ENCODE results near the gene CORO1C.

The CORO1C gene

DNA sequence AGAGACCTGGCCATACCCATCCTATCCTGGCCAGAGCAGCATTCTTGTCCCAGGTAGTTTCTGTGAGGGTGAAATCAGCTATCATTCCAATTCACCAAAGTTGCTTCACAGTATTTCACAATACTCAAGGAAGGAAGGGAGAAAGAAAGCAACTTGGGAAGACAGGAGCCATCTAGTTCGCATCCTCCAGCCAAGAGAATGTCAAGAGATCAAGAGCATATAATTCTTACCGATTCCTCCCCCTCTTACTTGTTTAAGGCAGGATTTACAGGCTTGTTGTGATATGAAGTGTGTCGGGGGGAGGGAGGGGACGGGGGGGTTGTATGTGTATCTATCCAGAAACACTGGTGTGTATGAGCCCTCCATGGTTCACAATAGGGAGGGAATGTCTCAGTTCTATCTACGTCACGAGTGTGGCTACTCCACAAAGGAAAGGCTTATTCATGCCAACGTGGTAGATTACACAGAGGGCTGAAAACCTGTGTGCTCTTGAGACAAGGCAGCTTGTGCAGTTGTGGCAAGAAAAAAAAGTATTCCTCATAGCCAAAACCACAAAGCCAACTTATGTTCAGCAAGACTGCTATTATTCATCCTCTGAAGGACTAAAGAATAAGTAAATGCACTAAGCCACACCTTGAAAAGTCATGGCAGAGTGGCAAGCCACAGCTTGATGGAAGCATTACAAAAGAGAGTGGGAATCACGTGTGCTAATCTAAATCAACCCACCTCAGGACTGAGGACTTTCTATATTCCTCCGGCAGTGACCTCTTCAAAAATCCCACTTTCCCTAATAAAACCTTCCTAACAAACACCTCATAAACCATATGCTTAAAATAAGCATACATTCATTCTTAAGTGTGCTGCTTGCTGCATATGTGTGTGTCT lies 35.0 kb downstream of the CORO1C start:
- DNase-seq, result no peak

DNA sequence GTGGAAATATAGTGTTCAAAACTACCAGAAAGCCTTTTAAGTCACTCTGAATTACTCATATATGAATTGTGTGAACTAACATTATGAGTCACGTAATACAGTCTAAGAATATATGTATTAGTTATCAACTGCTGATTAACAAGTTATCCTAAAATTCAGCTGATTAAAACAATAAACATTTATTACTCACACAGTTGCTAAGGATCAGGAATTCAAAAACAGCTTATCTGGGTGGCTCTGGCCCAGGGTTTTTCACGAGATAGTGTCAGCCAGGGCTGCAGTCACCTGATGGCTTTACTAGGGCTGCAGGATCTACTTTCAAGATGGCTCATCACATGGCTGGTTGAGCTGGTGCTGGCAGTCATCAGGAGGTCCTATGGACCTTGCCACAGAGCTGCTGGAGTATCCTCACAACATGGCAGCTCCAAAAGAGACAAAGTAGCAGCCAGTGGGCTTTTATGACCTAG lies 36.5 kb downstream of the CORO1C start:
- DNase-seq, result no peak

DNA sequence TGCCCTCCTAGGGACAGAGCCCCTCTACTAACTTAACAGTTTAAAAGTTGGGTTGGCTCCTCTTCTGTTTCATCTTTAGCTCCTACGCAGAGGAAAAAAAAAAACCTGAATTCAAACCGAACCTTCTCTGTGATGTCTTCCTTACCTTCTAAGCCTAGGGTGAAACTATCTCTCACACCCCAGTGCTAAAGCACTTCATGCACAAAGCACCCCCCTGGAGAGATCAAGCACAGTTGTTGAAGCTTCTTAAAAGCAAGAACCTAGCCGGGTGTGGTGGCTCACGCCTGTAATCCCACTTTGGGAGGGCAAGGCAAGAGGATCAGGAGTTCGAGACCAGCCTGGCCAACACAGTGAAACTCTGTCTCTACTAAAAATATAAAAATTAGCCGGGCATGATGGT lies 37.6 kb downstream of the CORO1C start:
- DNase-seq, result no peak

DNA sequence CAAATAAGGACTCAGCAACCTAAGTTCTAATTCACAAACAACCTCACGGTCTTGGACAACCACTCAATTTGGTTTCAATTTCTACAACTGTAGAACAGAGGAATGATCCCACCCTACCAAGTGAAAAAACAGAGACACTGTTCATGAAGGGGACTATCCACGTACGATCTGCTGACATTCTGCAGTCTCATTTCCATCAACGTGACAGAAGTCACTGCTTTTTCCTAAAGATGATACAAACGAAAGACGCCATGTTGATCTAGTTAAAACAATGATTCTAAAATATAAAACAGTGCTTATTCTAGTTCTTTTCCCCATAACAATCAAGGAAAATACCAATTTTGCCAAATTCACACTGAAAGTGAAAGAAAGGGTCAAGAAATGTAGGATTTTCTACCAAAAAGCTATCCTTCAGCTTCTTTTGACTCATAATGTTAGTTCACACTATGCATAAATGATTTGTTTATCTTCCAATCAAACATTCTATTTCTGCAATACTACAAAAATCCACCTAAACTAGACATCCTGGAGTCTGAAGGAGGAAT lies 38.1 kb downstream of the CORO1C start:
- no peak for DNase-seq

DNA sequence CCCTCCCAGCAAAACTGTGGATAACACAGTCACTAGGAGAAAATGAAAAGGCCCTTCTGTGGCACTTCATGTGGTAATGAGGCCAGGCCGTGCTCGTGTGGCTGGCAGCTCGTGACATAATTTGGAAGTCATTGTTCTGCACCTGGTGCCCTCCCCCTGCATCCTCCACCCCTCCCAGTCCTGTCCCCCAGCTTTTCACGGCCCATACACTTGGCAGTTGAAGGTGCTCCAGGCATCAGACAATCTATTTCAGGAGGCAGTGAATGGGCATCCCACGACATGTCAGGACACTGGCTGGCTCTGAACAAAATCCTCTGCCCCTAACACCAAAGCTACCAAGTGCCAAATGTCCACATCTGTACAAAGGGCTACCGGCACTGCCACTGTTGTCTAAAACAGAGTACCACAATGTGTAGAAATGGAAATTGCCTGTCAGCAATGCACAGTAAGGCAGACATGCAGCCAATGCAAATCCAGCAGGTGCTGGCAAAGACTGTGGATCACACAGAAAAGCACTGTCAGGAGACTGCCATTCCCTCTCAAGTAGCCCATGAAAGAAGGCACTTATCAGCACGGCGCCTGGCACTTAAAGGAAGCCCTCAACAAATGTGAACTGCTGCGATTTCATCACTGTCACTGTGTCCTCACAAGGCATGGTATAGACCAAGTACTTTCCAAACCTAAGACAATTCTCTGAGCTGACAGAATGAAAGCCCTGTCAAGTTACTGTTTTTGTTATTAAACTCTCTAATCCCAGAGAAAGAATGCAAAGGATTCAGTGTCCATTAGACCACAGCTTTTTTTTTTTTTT lies 39.1 kb downstream of the CORO1C start:
- DNase-seq, result no peak

DNA sequence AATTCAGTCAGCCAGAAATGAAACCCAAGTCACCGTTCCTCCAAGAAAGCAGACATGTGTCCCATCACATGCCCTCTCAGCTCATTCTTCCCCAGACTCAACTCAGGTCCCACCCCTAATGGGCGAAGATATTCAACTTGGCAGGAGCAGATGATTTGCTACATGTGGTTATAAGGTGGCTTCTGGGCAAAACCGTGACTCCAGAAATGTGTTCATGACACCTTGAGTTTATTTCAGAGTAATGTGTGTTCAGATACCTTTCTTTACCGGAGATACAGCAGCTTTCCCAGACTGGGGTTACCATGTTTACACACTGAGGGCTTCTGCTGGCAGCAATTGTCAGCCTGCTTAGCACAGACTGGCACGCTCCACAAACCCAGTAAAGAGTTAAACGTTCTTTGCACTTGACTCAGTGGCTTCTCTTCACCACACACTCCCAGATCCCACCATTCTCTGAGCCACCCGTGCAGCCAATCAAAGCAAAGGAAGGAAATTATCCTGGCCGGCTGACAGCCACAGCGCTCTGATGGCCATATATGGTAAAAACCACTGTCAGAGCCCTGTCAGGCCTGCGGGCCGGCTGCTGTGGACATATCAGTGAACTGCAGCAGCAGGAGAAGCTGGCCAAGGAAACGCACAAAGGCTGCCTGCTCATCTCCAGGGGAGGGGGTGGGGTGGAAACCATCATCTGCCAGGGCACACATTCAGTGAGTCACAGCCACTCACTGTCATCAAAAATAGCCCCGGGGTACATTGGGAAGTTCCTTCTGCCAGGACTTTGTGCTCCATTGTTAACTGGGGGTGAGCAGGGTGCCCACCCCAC lies 39.9 kb downstream of the CORO1C start:
- DNase-seq, result no peak

DNA sequence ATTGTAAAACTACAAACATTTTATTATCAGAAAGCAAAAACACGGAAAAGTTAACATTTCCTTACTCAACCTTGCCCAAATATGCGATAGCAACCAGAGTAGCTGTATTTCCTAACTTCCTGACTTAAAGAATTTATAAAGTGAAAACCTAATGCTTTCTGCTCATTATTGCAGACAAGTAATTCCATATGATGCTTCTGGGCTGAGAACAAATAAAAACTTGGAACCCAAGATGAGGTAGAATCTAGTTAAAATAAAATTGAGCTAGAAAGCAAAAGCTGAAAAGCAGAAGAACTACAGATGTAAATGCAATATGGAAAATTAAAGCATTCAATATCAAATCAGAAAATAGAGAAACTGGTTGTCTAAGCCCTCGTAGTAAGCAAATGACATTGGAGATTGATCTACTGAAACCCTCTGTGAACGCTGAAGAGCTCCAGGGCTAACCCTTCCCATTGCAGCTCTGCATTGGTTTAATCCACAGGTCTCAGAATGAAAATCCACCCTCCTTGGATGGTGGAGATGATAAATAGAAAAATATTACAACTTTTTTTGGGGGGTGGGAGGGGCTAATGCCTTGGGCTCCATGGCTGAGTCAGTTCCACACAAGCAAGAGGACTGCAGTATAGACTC lies 40.7 kb downstream of the CORO1C start:
- DNase-seq, result no peak

DNA sequence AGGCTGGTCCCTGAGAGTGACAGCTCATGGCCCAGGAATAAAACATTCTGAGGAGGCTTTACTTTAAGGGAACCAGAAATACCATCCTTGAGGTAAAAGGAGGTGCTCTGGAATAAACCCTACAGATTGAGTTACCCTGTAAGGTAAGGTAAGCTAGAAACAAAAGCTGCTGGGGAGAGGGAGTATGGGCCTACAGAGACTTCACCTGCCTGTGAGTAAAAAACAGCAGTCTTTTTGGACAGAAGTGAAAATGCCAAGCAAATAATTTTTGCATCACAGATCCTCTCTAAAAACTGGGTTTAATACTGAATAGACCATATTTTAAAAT lies 41.2 kb downstream of the CORO1C start:
- DNase-seq, result no peak

DNA sequence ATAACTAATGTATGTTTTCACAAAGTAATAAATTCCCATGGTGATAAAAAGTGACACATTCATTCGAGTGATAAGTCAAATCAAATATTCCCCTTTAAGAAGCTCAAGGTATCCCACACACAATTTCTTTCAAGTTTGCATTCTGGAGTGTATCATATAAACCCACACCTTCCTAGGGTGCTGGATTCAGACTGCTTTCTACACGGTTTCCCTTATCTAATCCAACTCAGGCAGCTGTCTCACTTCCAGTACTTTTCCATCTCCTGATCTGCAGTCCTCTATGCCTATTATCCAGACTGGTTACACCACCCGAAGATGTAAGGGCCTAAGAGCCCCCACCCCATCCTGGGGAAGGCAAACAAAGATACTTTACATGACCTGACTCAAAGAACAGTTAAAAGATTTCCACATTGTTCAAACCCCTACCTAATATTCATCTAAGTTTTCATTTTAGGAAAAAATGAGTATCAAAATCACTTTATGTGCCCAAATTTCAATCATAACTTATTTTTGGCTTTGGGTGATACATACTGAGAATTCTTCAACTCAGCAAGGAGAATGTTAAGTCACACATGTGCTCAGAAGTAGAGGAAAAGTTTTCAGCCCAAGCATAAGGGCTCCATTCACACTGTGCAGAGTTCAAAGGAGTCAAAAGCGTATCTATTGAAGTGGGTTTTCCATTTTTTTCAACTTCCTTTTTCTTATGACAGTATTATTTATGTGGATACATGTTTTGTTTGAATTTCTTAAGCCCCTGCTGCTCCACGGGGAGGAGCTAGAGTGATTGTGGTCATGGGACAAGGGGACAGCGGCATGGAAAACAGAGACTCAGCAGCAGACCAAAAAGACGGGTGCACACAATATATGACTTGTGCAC lies 41.8 kb downstream of the CORO1C start:
- DNase-seq, result no peak

DNA sequence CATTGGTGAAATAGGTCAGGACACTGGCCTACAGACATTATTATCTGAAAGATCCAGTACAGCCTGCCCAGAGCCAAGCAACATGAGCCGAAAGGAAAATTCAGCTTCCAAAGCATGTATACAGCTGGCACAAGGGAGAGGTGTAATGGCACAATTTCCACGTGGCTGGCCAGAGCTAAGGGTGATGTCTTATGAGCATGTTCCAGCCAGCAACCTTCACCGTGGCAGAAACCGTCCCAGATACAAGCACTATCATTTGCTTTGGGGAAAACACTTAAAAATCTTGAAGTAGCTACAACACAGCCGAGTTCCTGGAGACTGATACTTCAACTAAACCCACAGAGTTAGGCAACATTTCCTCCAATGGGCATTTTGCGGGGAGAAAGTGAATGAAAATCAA lies 44.5 kb downstream of the CORO1C start:
- DNase-seq, result no peak

DNA sequence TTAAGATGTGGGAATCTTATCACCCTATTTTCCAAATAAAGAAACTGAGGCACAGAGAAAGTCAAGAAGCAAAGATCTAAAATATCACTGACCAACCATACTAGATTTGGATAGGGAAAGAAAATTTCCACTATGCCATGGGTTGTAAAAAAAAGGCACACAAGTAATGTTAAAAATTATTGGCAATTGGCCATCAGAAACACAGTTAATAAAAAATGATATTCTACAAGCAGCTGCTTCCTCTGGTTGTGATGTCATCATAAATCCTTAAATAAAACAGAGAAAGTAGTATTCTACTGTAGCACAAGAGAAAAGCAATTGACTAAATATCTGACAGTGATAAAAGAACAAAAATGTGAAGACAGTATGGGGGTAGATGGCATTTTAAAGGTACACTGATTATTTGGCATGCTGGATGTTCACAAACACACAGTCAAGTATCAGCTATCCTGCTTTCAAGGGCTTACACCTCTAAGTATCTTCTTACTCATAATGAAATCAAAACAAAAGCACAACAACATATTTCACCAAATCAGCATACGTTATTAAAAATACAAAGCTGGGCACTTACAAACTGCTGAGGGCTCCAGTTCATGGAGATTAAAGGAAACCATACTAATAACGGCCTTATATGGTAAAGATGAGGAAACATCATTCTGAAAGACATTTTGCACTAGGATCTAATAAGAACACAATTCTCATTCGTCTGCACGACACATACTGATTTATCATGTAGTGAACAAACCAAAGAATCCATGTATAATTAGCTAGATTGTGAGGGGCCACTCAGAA lies 45.7 kb downstream of the CORO1C start:
- DNase-seq, result no peak

DNA sequence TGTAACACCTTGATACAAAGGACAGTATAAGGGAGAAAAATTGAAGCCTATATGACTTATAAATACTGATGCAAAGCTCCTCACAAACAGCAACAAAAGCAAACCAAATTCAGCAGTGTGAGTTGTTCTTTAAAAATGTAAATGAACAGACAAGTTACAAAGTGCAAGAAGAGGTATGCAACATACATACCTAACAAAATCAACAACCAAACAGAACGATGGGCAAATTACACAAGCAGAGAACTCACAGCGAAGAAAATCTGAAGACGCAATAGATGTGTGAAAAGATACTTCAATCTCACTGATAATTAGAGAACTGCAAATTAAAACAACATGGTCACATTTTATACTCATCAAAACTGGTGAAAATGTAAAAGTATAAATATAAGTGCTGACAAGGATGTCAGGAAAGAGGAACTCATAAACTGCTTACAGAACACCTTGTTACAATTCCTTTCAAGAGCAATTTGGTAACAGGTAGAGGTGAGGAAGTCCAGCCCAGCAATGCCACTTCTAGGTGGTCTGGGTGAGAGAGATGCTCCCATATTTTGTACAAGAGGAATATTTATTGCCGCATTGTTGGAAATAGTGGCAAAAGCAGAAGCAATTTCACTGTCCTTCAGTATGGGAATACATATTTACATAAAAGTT lies 47.3 kb downstream of the CORO1C start:
- DNase-seq, result no peak

DNA sequence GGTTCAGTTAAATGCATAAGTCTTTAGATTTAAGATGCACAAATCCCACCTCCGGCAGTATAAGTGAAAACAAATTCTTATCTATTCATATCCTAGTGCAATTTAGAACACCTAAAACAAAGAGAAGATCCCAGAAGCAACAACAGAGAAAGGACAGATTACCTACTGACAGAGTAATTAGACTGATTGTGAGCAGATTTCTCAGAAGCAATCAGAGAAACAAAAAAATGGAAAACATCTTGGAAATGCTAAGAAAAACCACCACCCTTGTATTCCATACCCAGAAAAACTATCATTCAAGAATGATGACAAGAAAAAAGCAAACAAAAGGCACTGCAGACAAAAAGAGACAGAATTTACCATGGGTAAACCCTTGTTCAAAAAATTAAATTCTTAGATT lies 50.0 kb downstream of the CORO1C start:
- no peak for DNase-seq

DNA sequence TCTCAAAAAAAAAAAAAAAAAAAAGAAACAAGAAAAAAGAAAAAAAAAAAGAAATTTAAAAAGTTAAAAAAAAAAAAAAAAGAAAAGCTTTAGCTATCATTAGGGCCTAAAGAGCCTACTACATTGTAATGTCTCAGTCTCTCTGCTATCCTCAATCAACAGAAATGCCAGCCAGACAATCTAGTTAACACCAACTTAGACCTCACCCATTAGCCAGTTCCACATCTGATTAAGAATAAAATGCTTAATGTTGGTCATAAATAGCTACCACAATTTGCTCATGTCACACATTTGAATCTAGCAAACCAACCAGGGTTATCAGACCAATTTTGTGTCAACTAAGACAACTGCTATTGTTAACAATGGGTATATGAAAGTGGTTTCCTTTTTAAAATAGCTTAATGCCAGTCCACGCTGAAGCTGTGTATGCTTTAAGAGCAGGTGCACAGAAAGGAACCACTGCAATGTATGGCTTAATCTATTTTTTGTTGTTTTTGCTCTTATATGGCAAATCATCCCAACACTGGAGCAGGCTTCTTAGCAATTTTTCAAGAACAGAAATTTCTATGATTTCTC lies 52.1 kb downstream of the CORO1C start:
- no peak for DNase-seq

DNA sequence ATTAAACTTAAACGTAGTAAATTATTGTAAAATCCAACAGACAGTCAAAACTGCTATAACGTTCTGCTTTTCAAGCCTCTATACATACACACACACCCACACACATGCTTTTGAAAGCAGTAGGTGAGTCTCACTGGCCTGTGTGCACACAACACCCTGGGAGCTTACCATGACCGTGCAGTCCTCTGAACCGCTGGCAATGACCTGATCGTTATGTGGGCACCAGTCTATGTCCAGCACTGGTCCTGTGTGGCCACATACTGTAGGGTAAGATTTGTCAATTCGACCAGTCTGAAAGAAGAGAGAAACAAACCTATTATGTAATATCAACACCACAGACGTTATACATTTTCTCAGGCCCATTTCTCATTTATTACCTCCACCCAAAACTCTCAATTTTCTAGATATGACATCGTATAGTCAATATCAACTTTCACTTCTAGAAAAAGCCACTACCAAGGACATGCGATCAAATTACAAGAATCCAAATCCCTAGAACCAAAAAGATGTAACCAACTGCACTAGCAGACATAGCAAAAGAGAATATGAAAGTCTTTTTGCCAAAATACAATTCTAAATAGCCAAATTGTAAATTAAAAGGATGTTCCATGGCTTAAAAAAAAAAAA lies 53.1 kb downstream of the CORO1C start:
- no peak for DNase-seq

DNA sequence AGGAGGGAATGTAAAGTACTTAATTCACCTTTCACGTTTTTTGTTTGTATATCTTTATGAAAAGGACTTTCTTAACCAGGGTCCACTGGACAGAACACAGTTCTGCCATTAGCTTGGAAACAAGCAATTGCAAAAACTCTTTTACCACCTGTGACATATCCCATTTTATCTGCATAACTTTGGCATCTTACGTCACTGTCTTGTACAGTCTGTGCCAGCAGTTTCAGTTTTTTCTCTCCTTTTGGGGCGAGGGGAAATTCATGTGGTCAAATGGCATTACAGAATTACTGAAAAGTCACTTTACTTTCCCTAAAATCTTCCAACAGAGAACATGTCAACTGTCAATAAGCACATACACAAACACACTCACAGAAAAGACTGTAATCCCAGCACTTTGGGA lies 53.9 kb downstream of the CORO1C start:
- no peak for DNase-seq

DNA sequence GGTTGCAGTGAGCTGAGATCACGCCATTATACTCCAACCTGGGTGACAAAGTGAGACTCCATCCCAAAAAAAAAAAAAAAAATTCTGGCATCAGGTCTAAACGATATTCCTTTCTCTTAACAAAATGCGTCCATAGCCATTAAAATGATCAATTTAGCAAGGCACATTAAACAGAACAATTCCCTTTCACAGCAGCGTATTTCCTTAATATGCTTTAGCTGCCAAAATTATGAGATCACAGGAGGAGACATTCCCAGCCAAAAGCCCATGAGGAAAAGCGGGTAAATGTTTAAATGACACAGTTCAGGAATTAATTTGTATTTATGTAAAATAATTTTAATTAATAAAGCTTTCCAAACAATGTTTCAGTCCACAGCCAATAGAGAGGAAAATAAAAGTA lies 54.6 kb downstream of the CORO1C start:
- DNase-seq, result no peak

DNA sequence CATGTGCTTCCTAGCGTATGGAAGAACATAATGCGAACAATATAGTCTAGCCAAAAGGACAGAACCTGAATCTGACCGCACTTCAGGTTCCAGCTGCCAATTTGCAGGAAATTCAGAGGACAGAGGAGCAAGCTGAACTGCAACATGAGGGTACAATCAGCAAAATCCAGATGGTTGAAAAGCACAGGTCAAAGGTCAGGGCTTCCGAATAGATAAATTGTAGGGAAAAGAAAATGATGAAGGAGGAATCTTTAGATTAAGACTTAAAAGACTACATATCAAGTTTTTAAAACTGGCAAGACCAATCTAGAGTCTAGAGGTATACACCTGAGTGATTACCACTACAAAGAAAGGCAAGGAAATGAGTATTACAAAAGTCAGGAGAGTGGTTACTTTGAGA lies 55.5 kb downstream of the CORO1C start:
- no peak for DNase-seq

DNA sequence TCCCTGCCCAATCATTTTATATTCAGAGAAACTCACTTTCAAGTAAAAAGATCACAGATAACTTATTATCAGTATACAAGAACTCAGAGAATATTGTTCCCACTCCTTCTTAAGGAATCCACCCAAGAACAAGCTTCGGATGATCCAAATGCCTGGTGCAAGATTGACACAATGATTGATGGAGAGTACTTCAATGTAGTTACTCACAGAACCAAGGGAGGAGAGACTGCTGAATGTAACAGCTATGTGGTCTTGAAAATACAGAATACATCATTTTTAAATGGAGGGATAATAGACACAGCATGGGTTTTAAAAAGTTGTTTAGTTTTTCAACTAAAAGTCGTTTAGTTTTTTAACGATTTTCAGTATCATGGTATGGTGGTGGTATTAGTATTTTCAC lies 59.3 kb downstream of the CORO1C start:
- DNase-seq, result no peak
